Measurements from ENCODE around the gene MGAT5. TPM values are rescaled to one million over a fixed set of nuclear protein-coding genes. Genes with fewer than 3 reads are reported as not detected.

MGAT5 gene
- total RNA-seq, 1 donor from 2014 or later, result 30.0 TPM

GRCh38 chr2:134445985-134446382 is 192.1 kb downstream of the MGAT5 start:
- Mint-ChIP-seq H3K36me3 (ENCODE audit: low read depth) (peaks cover 8% of the 10 kb centered on the region), H3K4me1 (ENCODE audit: low read depth) (peaks cover 14% of the 10 kb centered on the region), H3K4me3 (ENCODE audit: unreplicated experiment) (no peak overlapping the region), H3K27ac (ENCODE audit: unreplicated experiment) (no peak overlapping the region), H3K9me3 (ENCODE audit: low read depth) (no peaks in the 10 kb centered on the region), H3K27me3 (ENCODE audit: low read depth) (no peaks in the 10 kb centered on the region)
- no peak for DNase-seq (ENCODE audit: low spot score)
- no peak for TF ChIP-seq CTCF (IDR thresholded peaks at IDR 0.05)

DNA sequence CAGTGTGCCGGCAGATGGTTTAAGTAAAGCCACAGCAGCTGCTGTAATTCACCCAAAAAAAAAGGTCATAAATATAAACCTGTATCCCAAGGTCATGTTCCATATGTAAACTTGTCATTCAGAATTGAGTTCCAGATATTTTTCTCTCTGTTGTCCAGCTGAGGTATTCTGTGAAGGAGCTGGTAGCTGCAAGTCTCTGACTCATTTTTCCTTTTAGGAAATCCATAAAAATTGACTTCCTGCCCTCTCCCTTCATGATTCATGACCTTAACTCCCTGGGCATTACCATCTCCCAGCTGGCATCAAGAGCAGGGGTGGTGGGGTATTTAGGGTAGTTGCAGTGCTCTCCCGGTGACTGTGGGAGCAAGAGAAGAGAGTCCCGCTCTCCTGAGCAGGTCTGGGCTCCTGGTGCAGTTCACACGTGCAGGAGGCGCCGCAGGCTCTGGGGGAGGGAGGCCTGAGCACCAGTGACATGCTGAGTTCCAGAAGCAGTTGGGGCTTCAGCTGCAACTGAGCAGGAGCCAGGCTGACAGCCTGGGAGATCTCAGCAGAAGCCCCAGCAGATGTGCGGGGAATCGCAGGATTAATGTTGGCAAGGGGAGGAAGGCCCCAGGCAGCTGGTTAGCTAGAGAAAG is 192.6 kb downstream of the MGAT5 start:
- no peak for TF ChIP-seq CTCF (IDR thresholded peaks at IDR 0.05)
- DNase-seq (ENCODE audit: low spot score), result no peak
- Mint-ChIP-seq H3K36me3 (ENCODE audit: low read depth) (peaks cover 6% of the 10 kb centered on the region), H3K9me3 (ENCODE audit: low read depth) (no peaks in the 10 kb centered on the region), H3K4me1 (ENCODE audit: low read depth) (peaks cover 14% of the 10 kb centered on the region), H3K27ac (ENCODE audit: unreplicated experiment) (no peak overlapping the region), H3K27me3 (ENCODE audit: low read depth) (no peaks in the 10 kb centered on the region), H3K4me3 (ENCODE audit: unreplicated experiment) (no peak overlapping the region)

DNA sequence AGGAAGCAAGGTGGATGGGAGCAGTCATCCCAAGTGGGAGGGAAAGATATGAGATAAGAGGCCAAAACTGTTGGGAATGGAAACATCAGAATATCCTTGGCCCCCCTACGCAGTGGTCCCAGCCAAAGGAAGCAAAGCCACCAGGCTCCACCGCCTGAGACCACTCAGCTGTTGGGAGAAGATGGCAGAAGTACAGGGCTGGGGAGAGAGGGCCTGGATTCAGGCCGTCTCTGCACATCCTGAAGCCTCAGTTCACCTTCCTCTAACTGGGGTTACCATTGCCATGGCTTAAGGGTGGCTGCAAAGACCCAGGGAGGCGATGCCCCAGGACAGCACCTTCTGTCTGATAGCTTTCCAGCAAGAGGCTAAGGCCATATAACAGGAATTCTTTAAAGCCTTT is 193.8 kb downstream of the MGAT5 start:
- Mint-ChIP-seq H3K4me3 (ENCODE audit: unreplicated experiment) (no peak overlapping the region), H3K27ac (ENCODE audit: unreplicated experiment) (no peak overlapping the region)

DNA sequence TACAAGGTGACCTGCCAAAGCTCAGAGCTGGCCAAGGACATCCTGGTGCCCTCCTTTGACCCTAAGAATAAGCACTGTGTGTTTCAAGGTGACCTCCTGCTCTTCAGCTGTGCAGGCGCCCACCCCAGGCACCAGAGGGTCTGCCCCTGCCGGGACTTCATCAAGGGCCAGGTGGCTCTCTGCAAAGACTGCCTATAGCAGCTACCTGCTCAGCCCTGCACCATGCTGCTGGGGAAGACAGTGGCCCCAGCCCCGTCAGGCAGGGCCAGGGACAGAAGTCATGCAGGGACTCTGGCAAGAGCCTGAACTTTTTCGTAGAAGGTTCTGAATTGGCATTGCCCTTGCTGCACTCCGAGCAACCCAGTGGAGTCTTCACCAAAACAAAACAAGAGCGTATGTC is 194.8 kb downstream of the MGAT5 start:
- no peak for TF ChIP-seq CTCF (IDR thresholded peaks at IDR 0.05)

More for the DNA sequence above, 193.8 kb downstream of the MGAT5 start:
- no peak for DNase-seq (ENCODE audit: low spot score)
- H3K36me3 Mint-ChIP-seq (ENCODE audit: low read depth), result peaks cover 4% of the 10 kb centered on the region
- peaks cover 14% of the 10 kb centered on the region for H3K4me1 Mint-ChIP-seq (ENCODE audit: low read depth)
- TF ChIP-seq CTCF (IDR thresholded peaks at IDR 0.05), result no peak
- H3K27me3 Mint-ChIP-seq (ENCODE audit: low read depth), result no peaks in the 10 kb centered on the region
- no peaks in the 10 kb centered on the region for H3K9me3 Mint-ChIP-seq (ENCODE audit: low read depth)

GRCh38 chr2:134449157-134449556 is 195.3 kb downstream of the MGAT5 start:
- H3K9me3 Mint-ChIP-seq (ENCODE audit: low read depth), result no peaks in the 10 kb centered on the region
- H3K27ac Mint-ChIP-seq (ENCODE audit: unreplicated experiment), result no peak overlapping the region
- H3K4me3 Mint-ChIP-seq (ENCODE audit: unreplicated experiment), result no peak overlapping the region

More for the DNA sequence above, 194.8 kb downstream of the MGAT5 start:
- H3K9me3 Mint-ChIP-seq (ENCODE audit: low read depth), result no peaks in the 10 kb centered on the region
- DNase-seq (ENCODE audit: low spot score), result no peak
- H3K27me3 Mint-ChIP-seq (ENCODE audit: low read depth), result no peaks in the 10 kb centered on the region
- H3K36me3 Mint-ChIP-seq (ENCODE audit: low read depth), result peaks cover 1% of the 10 kb centered on the region
- no peak overlapping the region for H3K4me3 Mint-ChIP-seq (ENCODE audit: unreplicated experiment)
- peaks cover 14% of the 10 kb centered on the region for H3K4me1 Mint-ChIP-seq (ENCODE audit: low read depth)
- H3K27ac Mint-ChIP-seq (ENCODE audit: unreplicated experiment), result no peak overlapping the region

More at GRCh38 chr2:134449157-134449556, 195.3 kb downstream of the MGAT5 start:
- no peak for DNase-seq (ENCODE audit: low spot score)
- peaks cover 1% of the 10 kb centered on the region for H3K36me3 Mint-ChIP-seq (ENCODE audit: low read depth)
- peaks cover 14% of the 10 kb centered on the region for H3K4me1 Mint-ChIP-seq (ENCODE audit: low read depth)
- TF ChIP-seq CTCF (IDR thresholded peaks at IDR 0.05), result no peak
- H3K27me3 Mint-ChIP-seq (ENCODE audit: low read depth), result no peaks in the 10 kb centered on the region

Measured in chondrocyte (in vitro differentiated cells).